ENCODE results near the gene AZIN2.
"Not testable (repeated sequence)": the region's sequence is repeated elsewhere in the genome, so short reads cannot be mapped to it uniquely, and the experiment has no call there.

The AZIN2 gene

GRCh38 chr1:33094971-33095604, 14.1 kb downstream of the AZIN2 start:
- no peak for DNase-seq (ENCODE audit: low read depth in 2 of 2)

GRCh38 chr1:33096363-33097005, 15.5 kb downstream of the AZIN2 start:
- DNase-seq (ENCODE audit: low read depth in 2 of 2): no peak

GRCh38 chr1:33097137-33097611, 16.2 kb downstream of the AZIN2 start:
- DNase-seq (ENCODE audit: low read depth in 2 of 2): no peak

GRCh38 chr1:33097762-33098161, 16.8 kb downstream of the AZIN2 start:
- DNase-seq (ENCODE audit: low read depth in 2 of 2): no peak

- DNase-seq (ENCODE audit: low read depth in 2 of 2): no peak
Measured at GRCh38 chr1:33098371-33098770, 17.4 kb downstream of the AZIN2 start.

GRCh38 chr1:33099290-33100118, 18.6 kb downstream of the AZIN2 start:
- peak; percentile 65 to 70 for DNase-seq (ENCODE audit: low read depth in 2 of 2)

- DNase-seq (ENCODE audit: low read depth in 2 of 2): not testable (repeated sequence)
Measured at GRCh38 chr1:33100119-33100415, 19.1 kb downstream of the AZIN2 start.

- no peak for DNase-seq (ENCODE audit: low read depth in 2 of 2)
Measured at GRCh38 chr1:33110477-33110876, 29.5 kb downstream of the AZIN2 start.

GRCh38 chr1:33111965-33112364, 31.0 kb downstream of the AZIN2 start:
- no peak for DNase-seq (ENCODE audit: low read depth in 2 of 2)

GRCh38 chr1:33117440-33118085, 36.6 kb downstream of the AZIN2 start:
- DNase-seq (ENCODE audit: low read depth in 2 of 2): no peak

- no peak for DNase-seq (ENCODE audit: low read depth in 2 of 2)
Measured at GRCh38 chr1:33118274-33118673, 37.3 kb downstream of the AZIN2 start.

- no peak for DNase-seq (ENCODE audit: low read depth in 2 of 2)
Measured at GRCh38 chr1:33119050-33119449, 38.1 kb downstream of the AZIN2 start.

- DNase-seq (ENCODE audit: low read depth in 2 of 2): no peak
Measured at GRCh38 chr1:33119532-33120217, 38.7 kb downstream of the AZIN2 start.

- DNase-seq (ENCODE audit: low read depth in 2 of 2): no peak
Measured at GRCh38 chr1:33120436-33121231, 39.7 kb downstream of the AZIN2 start.

- DNase-seq (ENCODE audit: low read depth in 2 of 2): no peak
Measured at GRCh38 chr1:33121728-33122127, 40.8 kb downstream of the AZIN2 start.

- no peak for DNase-seq (ENCODE audit: low read depth in 2 of 2)
Measured at GRCh38 chr1:33122483-33123178, 41.7 kb downstream of the AZIN2 start.

GRCh38 chr1:33123266-33123665, 42.3 kb downstream of the AZIN2 start:
- no peak for DNase-seq (ENCODE audit: low read depth in 2 of 2)

GRCh38 chr1:33124647-33125046, 43.7 kb downstream of the AZIN2 start:
- DNase-seq (ENCODE audit: low read depth in 2 of 2): not testable (repeated sequence)

- DNase-seq (ENCODE audit: low read depth in 2 of 2): no peak
Measured at GRCh38 chr1:33126411-33127000, 45.6 kb downstream of the AZIN2 start.

Data from stimulated activated CD8-positive, alpha-beta memory T cell treated with anti-CD3 and anti-CD28 coated beads, Interleukin-15, amount 100 ng/mL, for 48 hours (primary cell).